GM10248 (cell line): ENCODE data around the gene COX6A2.

Experiments used
- CTCF ChIA-PET: fragments of 300-600 bp; sonication (Branson Sonifier 250); formaldehyde crosslinking; extraction: SDS; loops from one replicate; lab custom pipeline; 2021; ENCODE audit warnings: antibody characterized with exemption; lab: Yijun Ruan, JAX
- POLR2A ChIA-PET: fragments of 350-650 bp; sonication (Branson Sonifier 250); formaldehyde crosslinking; extraction: SDS; loops from one replicate; lab custom pipeline; 2020; ENCODE audit warnings: antibody characterized with exemption; lab: Yijun Ruan, JAX
- DNase-seq: peaks from one replicate; pipeline ENCODE4 v3.0.0; 2012; ENCODE audit errors: extremely low spot score
- TF ChIP-seq, protein P1 (sequence below): IDR thresholded peaks from 2 replicates; pipeline ENCODE4 v1.5.1; 2012; ENCODE audit warnings: mild to moderate bottlenecking, low read depth; ENCODE audit errors: extremely low read depth, missing control alignments, control extremely low read depth

COX6A2 gene

DNA sequence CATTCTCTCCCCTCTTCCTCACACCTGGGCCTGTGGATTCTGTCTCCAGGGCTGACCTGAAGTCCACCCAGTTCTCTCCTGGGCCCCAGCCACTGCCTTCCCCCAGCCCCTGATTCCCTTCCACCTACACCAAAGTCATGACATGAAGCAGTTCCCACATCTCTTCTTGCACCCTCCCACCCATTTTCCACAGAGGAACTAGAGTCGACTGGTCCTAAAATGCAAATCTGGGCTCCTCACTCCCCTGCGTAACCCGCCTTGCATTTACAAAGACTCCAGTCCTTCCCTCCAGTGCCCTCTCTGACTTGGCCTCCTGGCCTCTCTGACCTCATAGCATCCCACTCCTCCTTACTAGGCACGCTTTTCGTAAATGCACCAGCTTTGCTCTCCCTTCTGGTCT, 14.8 kb downstream of the COX6A2 start:
- POLR2A ChIA-PET: no interaction called here
- CTCF ChIA-PET: interaction anchor here (2.0 kb wide), 1 partner anchor 17 kb away, joined by 5 read pairs; no protein-coding TSS in a partner anchor
- TF ChIP-seq, protein P1, sequence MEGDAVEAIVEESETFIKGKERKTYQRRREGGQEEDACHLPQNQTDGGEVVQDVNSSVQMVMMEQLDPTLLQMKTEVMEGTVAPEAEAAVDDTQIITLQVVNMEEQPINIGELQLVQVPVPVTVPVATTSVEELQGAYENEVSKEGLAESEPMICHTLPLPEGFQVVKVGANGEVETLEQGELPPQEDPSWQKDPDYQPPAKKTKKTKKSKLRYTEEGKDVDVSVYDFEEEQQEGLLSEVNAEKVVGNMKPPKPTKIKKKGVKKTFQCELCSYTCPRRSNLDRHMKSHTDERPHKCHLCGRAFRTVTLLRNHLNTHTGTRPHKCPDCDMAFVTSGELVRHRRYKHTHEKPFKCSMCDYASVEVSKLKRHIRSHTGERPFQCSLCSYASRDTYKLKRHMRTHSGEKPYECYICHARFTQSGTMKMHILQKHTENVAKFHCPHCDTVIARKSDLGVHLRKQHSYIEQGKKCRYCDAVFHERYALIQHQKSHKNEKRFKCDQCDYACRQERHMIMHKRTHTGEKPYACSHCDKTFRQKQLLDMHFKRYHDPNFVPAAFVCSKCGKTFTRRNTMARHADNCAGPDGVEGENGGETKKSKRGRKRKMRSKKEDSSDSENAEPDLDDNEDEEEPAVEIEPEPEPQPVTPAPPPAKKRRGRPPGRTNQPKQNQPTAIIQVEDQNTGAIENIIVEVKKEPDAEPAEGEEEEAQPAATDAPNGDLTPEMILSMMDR: no peak
- no peak for DNase-seq

DNA sequence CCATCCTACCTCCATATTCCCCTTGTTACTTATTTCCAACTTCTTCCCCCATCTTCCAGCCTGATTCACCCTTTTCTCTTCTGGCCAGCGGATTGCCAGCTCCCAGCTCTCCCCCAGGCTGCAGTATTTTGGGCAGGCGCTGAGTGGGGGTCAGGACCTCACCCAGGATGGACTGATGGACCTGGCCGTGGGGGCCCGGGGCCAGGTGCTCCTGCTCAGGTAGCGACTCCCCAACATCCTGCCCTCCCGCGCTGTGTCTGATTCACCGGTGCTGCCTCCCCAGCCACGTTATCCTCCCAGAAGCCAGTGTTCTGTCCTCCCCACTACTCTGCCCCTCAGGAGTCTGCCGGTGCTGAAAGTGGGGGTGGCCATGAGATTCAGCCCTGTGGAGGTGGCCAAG, 15.4 kb downstream of the COX6A2 start:
- DNase-seq: no peak
- ChIA-PET POLR2A (no interaction called here), CTCF (no interaction called here)
- TF ChIP-seq, protein P1: no peak

DNA sequence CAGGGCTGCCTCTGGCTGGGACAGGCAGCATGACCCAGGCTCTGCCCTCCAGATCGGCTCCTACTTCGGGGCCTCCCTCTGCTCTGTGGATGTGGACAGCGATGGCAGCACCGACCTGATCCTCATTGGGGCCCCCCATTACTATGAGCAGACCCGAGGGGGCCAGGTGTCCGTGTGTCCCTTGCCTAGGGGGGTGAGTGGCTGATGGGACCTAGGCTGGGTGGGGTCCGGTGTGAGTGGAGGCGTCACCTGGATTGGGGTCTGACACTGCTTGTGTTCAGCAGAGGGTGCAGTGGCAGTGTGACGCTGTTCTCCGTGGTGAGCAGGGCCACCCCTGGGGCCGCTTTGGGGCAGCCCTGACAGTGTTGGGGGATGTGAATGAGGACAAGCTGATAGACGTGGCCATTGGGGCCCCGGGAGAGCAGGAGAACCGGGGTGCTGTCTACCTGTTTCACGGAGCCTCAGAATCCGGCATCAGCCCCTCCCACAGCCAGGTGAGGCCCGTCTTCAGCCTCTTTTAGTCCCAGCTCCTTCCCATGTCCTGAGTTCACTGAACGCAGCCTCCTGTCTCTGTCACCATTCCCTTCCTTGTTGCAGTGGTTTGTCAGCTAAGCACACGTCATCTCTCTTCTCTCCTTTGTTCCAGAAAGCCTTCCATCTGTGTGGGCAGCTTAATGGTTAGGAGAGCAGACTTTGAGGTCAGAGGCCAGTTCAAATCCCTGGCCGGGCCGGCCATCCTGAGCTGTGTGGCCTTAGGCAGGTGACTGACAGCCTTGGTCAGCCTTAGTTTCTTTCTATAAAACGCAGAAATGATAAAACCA, 16.9 kb downstream of the COX6A2 start:
- ChIA-PET POLR2A (no interaction called here), CTCF (interaction anchor here (1.0 kb wide), 1 partner anchor 30 kb away, joined by 3 read pairs; no protein-coding TSS in a partner anchor)

DNA sequence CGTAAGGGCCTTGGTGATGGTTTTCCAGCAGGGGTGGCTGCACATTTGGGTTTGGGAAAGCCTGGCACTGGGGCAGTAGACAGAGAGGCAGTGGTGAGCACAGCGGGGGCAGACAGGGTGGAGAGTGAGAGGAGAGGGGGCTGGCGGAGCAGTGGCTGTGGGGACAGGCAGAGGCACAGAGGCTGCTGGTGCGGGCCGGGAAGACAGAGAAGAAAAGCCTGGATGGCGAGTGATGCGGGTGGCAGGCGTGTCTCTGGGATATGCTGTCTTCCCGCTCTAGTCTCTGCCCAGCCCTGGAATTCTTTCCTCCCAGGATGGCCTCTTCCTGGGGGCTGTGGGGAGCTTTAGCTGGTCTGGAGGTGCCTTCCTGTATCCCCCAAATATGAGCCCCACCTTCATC, 18.1 kb downstream of the COX6A2 start:
- TF ChIP-seq, protein P1: no peak
- no peak for DNase-seq
- ChIA-PET CTCF (no interaction called here), POLR2A (no interaction called here)

More for the DNA sequence above, 16.9 kb downstream of the COX6A2 start:
- TF ChIP-seq, protein P1: no peak
- DNase-seq: no peak

DNA sequence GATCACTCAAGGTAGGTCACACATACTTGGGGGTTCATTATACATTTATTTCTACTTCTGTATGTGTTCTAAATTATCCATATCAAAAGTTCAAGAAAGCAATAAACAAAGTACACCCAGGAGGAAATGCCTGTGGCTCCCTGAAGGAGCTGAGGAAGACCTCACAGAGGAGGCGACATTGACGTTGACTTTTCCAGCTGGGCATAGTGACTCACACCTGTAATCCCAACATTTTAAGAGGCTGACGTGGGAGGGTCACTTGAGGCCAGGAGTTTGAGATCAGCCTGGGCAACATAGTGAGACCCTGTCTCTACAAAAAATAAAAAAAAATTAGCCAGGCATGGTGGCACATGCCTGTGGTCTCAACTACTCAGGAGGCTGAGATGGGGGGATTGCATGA, 18.7 kb downstream of the COX6A2 start:
- POLR2A ChIA-PET: no interaction called here
- TF ChIP-seq, protein P1: no peak
- CTCF ChIA-PET: no interaction called here
- DNase-seq: no peak

DNA sequence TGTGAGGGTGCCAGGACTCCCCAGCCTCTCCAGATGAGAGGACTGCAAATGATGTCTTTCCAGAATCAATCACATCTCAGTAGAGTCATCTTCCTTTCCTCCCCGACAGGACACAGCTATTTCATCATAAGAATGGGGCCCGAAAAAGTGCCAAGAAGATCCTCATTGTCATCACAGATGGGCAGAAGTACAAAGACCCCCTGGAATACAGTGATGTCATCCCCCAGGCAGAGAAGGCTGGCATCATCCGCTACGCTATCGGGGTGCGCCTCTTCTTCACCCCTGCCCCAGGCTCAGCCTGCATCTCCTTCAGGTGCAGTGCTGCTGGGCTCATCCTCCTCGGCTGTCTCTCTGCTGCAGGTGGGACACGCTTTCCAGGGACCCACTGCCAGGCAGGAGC, 20.8 kb downstream of the COX6A2 start:
- POLR2A ChIA-PET: no interaction called here
- no peak for DNase-seq
- TF ChIP-seq, protein P1: no peak
- CTCF ChIA-PET: no interaction called here
